T-cell (primary cell): ENCODE results near the gene TTPAL. TPM values are rescaled to one million over a fixed set of nuclear protein-coding genes. Genes with fewer than 3 reads are reported as not detected.
A peak's percentile ranks its signal among the peaks of the same experiment; 100 is the strongest.

Experiments used
- ATAC-seq, 4 experiments: fragments of 200-7000 bp in 3 of 4; fragments of 150-1000 bp in 1 of 4; cut with Tn5 transposase; replicated peaks in 1 of 4; 1 replicate in 3 of 4; 2 replicates in 1 of 4; pipeline ENCODE4 v1.10.0; 2021; ENCODE audit warnings: moderate library complexity in 3 of 4, mild to moderate bottlenecking in 2 of 4, moderate number of reproducible peaks in 1 of 4
- CTCF ChIA-PET, 2 donors: fragments of 300-600 bp; sonication (Branson Sonifier 250); formaldehyde crosslinking; loops; one replicate each; lab custom pipeline; 2022; ENCODE audit warnings: antibody characterized with exemption in 2 of 2; lab: Charles Lee
- POLR2A ChIA-PET, 2 donors: fragments of 300-600 bp; sonication (Branson Sonifier 250); formaldehyde crosslinking; loops; one replicate each; lab custom pipeline; 2022; ENCODE audit warnings: antibody characterized with exemption in 2 of 2; lab: Charles Lee
- DNase-seq, 35 experiments: peaks; one replicate each; pipeline versions ENCODE4 v3.0.0 to v3.0.0-alpha.2; 2013 to 2023
- H3K27ac ChIP-seq: one replicate; pipeline ENCODE4 v1.5.1; 2013; ENCODE audit warnings: low read length
- H3K27me3 ChIP-seq, 2 experiments: replicated peaks in 1 of 2; 1 replicate in 1 of 2; 2 replicates in 1 of 2; pipeline versions ENCODE4 v1.6.1 to v1.7.0; 2013; ENCODE audit warnings: low read length in 1 of 2, mixed read lengths in 1 of 2; ENCODE audit not compliant: control insufficient read depth in 2 of 2, insufficient read depth in 2 of 2; ENCODE audit errors: extremely low read depth in 1 of 2
- H3K36me3 ChIP-seq, 2 donors: 1 replicate in 1 of 2; 2 replicates in 1 of 2; pipeline versions ENCODE4 v1.6.1 to v1.7.0; 2013; ENCODE audit warnings: low read length in 1 of 2; ENCODE audit not compliant: control insufficient read depth in 2 of 2, insufficient read depth in 1 of 2; ENCODE audit errors: extremely low read depth in 1 of 2
- H3K4me1 ChIP-seq, 2 experiments: 1 replicate in 1 of 2; 2 replicates in 1 of 2; pipeline versions ENCODE4 v1.6.1 to v1.7.0; 2013; ENCODE audit warnings: low read length in 2 of 2, mixed read lengths in 1 of 2; ENCODE audit not compliant: insufficient read depth in 2 of 2, control insufficient read depth in 1 of 2; ENCODE audit errors: extremely low read depth in 1 of 2
- H3K4me3 ChIP-seq, 2 donors: 1 replicate in 1 of 2; 2 replicates in 1 of 2; pipeline versions ENCODE4 v1.5.1 to v1.7.0; 2013; ENCODE audit warnings: mild to moderate bottlenecking in 2 of 2, low read length in 1 of 2, moderate library complexity in 1 of 2; ENCODE audit not compliant: control insufficient read depth in 1 of 2; ENCODE audit errors: extremely low read depth in 1 of 2
- H3K9me3 ChIP-seq: 2 replicates; pipeline ENCODE4 v1.7.0; 2013
- H3K27ac Mint-ChIP-seq, 2 donors: one replicate each; pipeline ENCODE4 v1.8.0; 2020 to 2021; ENCODE audit warnings: mild to moderate bottlenecking in 2 of 2, mixed read lengths in 2 of 2
- H3K27me3 Mint-ChIP-seq, 2 donors: one replicate each; pipeline ENCODE4 v1.8.0; 2021 to 2022; ENCODE audit warnings: mixed read lengths in 2 of 2
- H3K36me3 Mint-ChIP-seq: one replicate; pipeline ENCODE4 v1.8.0; 2021; ENCODE audit warnings: mixed read lengths
- H3K4me1 Mint-ChIP-seq, 3 donors: one replicate each; pipeline ENCODE4 v1.8.0; 2020 to 2022; ENCODE audit warnings: mixed read lengths in 3 of 3, mild to moderate bottlenecking in 1 of 3
- H3K4me3 Mint-ChIP-seq, 3 donors: one replicate each; pipeline ENCODE4 v1.8.0; 2020 to 2022; ENCODE audit warnings: mild to moderate bottlenecking in 3 of 3, mixed read lengths in 3 of 3, moderate library complexity in 3 of 3
- H3K9me3 Mint-ChIP-seq, 3 donors: one replicate each; pipeline ENCODE4 v1.8.0; 2020 to 2022; ENCODE audit warnings: mixed read lengths in 3 of 3
- WGBS: methylation state at CpG from one replicate; pipeline ENCODE4 v1.1.5; 2013; ENCODE audit warnings: missing lambda C conversion rate; ENCODE audit not compliant: insufficient coverage; 5-methylcytosine and 5-hydroxymethylcytosine counted together
- total RNA-seq, 35 experiments: library from RNA in 6 of 35; stranded (reverse) in 6 of 35; fragments of 120-200 nt in 1 of 35; gene quantifications; one replicate each; pipeline versions ENCODE4 v1.2.1 to v1.2.4 and lab custom pipeline; 2013 to 2026

The TTPAL gene, protein sequence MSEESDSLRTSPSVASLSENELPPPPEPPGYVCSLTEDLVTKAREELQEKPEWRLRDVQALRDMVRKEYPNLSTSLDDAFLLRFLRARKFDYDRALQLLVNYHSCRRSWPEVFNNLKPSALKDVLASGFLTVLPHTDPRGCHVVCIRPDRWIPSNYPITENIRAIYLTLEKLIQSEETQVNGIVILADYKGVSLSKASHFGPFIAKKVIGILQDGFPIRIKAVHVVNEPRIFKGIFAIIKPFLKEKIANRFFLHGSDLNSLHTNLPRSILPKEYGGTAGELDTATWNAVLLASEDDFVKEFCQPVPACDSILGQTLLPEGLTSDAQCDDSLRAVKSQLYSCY
- total RNA-seq = 10 to 100 TPM; 14.6 to 19.2 (median 16.8) TPM
- 14.5 TPM for total RNA-seq (2013)
- 28.8 to 108 (median 44.8) reads per million in 29 experiments for total RNA-seq (lab: John Stamatoyannopoulos, UW)

DNA sequence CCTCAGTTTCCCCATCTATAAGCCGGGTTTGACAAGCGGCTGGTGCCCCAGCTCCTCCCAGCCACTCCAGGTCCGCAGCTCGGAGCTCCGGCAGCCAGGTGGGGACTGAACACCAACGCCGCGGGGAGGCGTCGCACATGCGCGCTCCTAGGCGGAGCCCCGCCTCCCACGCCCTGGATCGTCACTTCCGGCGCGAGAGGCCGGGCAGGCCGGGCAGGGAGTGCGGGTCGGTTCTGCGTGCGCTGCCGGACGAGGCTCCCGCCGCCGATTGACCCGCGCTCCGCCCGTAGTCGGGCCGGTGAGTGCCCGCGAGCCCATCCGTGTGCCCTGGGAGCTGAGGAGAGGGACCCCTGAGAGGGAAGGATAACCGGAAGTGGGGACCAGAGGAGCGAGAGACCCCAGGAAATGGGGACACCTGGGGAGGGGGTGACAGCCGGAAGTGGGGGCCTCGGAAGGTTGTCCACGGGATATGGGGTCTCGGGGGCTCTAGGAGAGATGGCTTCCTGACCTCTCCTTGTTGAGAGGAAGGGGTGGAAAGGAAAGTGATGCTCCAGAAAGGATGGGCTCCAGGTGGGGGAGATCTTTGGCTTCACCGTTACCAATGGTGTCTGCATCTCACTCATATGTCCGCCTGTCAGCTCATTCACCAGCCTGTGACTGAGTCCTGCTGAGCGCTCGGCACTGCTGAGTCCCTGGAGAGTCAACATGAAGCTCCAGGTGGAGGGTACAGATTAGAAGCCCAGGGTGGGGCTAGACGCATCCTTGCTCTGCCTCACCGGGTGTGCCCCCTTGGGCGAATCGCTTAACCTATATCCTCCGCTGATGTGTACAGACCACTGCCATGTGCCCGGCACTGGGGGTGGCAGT is at the start of gene TTPAL:
TTPAL (plus strand) TSS at position 181 of the 867 bp plus-strand sequence. CDS start 4,126 bp downstream, outside the sequence.
- peak; percentile 73 to 94 (median 85) for DNase-seq
- peak within 1 kb of the TSS; percentile 96 for H3K27ac ChIP-seq
- ATAC-seq = peak; percentile 98 to 99 (median 98)
- no peaks in the 10 kb centered on the region for H3K9me3 ChIP-seq
- peaks cover 8% of the 10 kb centered on the region for H3K36me3 Mint-ChIP-seq
- ChIA-PET CTCF (interaction anchor here (0.6 to 1.5 kb wide), 4 partner anchors 12 to 260 kb away, joined by 3 to 9 read pairs (median 4); no protein-coding TSS in a partner anchor), POLR2A (interaction anchor here in 1 of 2 donors (0.9 kb wide), 1 partner anchor 134 kb away, joined by 3 read pairs; no protein-coding TSS in a partner anchor)
- peaks cover 27 to 34% (median 29%) of the 10 kb centered on the region in 3 donors for H3K4me1 Mint-ChIP-seq
- H3K4me3 Mint-ChIP-seq = peak within 1 kb of the TSS; percentile 91 to 92 (median 91)
- peak within 1 kb of the TSS; percentile 94 to 95 for H3K27ac Mint-ChIP-seq
- peaks cover 7 to 24% of the 10 kb centered on the region in 2 experiments for H3K4me1 ChIP-seq
- H3K9me3 Mint-ChIP-seq = no peaks in the 10 kb centered on the region
- peaks cover 2 to 10% of the 10 kb centered on the region in 2 donors for H3K36me3 ChIP-seq
- H3K4me3 ChIP-seq = peak within 1 kb of the TSS; percentile 80 to 95
- H3K27me3 Mint-ChIP-seq = no peaks in the 10 kb centered on the region
- no peaks in the 10 kb centered on the region for H3K27me3 ChIP-seq
- WGBS = 4% methylated on average over 54 of the region's 55 CpGs

DNA sequence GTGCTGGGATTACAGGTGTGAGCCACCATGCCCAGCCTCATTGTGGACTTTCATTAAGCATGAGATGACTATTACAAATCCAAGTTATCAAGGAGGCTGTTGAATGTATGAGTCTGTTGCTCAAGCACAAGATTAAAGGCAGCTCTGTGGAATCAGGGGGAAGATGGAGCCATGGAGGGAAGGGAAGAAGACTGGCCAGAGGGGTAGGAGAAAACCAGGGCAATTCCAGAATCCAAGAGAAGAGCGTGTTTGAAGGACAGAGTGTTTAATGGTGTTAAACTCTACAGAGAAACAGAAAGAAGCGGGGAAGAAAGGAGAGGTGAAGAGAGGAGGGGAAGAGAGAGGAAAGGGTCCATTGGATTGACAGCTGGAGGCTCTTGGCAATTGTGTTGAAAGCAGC is 49.8 kb upstream of the TTPAL start:
- Mint-ChIP-seq H3K36me3 (no peaks in the 10 kb centered on the region), H3K4me1 (no peaks in the 10 kb centered on the region), H3K4me3 (no peak overlapping the region), H3K27ac (no peak overlapping the region), H3K9me3 (no peaks in the 10 kb centered on the region), H3K27me3 (peaks cover 0 to 18% of the 10 kb centered on the region in 2 donors)
- Histone ChIP-seq H3K27me3 (peaks cover 2 to 18% of the 10 kb centered on the region in 2 experiments), H3K4me3 (no peak overlapping the region), H3K4me1 (no peaks in the 10 kb centered on the region), H3K27ac (no peak overlapping the region), H3K9me3 (no peaks in the 10 kb centered on the region), H3K36me3 (no peaks in the 10 kb centered on the region)
- 88% methylated on average over 2 of the region's 2 CpGs for WGBS
- ChIA-PET POLR2A (no interaction called here), CTCF (no interaction called here)
- DNase-seq (no peak), ATAC-seq (no peak)

DNA sequence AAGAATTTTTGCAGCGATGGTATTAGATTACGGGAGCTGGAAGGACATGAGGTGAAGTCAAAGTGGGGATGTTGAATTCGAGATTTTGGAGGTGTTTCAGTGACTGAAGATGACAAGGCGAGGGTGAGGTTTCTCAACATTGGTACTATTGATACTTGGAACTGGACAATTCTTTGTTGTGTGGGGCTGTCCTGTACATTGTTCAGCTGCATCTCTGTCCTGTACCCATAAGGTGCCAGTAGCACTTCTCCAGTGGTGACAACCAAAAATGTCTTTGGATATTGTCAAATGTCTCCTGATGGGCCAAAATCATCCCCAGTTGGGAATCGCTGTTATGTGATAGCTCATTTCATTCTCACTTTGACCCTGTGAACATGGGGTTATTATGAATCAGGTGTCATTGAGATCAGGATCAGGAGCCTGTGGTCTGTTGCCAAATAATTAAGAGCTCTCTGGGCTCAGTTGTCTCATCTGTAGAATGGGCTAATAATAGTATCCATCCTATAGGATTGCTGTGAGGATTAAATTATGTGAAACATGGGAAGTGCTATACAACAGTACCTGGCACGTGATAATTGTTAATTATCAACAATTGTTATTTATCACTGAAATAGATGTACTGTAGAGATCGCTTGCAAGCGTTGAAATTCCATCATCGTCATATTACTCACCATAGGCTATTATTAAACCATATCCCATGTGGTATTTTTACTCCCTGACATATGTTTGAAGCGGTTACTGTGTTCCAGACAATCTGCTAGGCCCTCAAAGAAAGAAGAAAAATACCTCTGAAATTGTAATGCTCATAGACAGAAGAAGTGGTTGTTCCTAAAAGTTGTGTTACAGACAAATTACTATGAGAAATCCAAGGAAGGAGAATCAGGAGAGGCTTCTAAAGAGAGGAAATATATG is 48.5 kb upstream of the TTPAL start:
- ATAC-seq = no peak
- no peaks in the 10 kb centered on the region for H3K36me3 Mint-ChIP-seq
- peaks cover 0 to 9% of the 10 kb centered on the region in 2 donors for H3K27me3 Mint-ChIP-seq
- CTCF ChIA-PET = interaction anchor here in 1 of 2 donors (0.6 kb wide), 1 partner anchor 257 kb away, joined by 7 read pairs; no protein-coding TSS in a partner anchor
- POLR2A ChIA-PET = no interaction called here
- no peaks in the 10 kb centered on the region for H3K4me1 Mint-ChIP-seq
- Histone ChIP-seq H3K27ac (no peak overlapping the region), H3K27me3 (peaks cover 0 to 24% of the 10 kb centered on the region in 2 experiments), H3K9me3 (no peaks in the 10 kb centered on the region), H3K4me1 (no peaks in the 10 kb centered on the region), H3K4me3 (no peak overlapping the region), H3K36me3 (no peaks in the 10 kb centered on the region)
- H3K4me3 Mint-ChIP-seq = no peak overlapping the region
- no peak for DNase-seq
- no peak overlapping the region for H3K27ac Mint-ChIP-seq
- whole genome bisulfite sequencing = 83% methylated on average over 5 of the region's 10 CpGs
- no peaks in the 10 kb centered on the region for H3K9me3 Mint-ChIP-seq

DNA sequence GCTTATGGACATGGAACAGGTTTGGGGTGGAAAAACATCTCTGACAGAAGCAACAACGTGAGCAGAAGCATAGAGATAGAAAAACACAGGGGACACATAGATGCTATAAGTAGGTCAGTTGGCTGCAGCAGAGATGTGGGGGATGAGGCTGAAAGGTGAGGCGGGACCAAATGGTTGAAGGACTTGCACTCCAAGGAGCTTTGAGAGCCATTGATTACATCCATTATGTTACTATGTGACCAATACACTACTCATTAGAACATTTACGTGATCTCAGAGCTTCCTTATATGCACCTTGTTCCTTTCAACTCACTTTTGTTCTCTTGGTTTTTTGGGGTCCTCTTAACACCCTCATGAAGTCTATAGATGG is 47.9 kb upstream of the TTPAL start:
- 60% methylated on average over 1 of the region's 3 CpGs for WGBS
- POLR2A ChIA-PET = no interaction called here
- Mint-ChIP-seq H3K4me1 (no peaks in the 10 kb centered on the region), H3K9me3 (no peaks in the 10 kb centered on the region), H3K4me3 (no peak overlapping the region), H3K27me3 (peaks cover 5 to 7% of the 10 kb centered on the region in 2 donors), H3K27ac (no peak overlapping the region), H3K36me3 (no peaks in the 10 kb centered on the region)
- no peaks in the 10 kb centered on the region for H3K36me3 ChIP-seq
- no peaks in the 10 kb centered on the region for H3K4me1 ChIP-seq
- ATAC-seq (no peak), DNase-seq (no peak)
- H3K9me3 ChIP-seq = no peaks in the 10 kb centered on the region
- no peak overlapping the region for H3K27ac ChIP-seq
- CTCF ChIA-PET = no interaction called here
- peaks cover 0 to 22% of the 10 kb centered on the region in 2 experiments for H3K27me3 ChIP-seq
- no peak overlapping the region for H3K4me3 ChIP-seq

DNA sequence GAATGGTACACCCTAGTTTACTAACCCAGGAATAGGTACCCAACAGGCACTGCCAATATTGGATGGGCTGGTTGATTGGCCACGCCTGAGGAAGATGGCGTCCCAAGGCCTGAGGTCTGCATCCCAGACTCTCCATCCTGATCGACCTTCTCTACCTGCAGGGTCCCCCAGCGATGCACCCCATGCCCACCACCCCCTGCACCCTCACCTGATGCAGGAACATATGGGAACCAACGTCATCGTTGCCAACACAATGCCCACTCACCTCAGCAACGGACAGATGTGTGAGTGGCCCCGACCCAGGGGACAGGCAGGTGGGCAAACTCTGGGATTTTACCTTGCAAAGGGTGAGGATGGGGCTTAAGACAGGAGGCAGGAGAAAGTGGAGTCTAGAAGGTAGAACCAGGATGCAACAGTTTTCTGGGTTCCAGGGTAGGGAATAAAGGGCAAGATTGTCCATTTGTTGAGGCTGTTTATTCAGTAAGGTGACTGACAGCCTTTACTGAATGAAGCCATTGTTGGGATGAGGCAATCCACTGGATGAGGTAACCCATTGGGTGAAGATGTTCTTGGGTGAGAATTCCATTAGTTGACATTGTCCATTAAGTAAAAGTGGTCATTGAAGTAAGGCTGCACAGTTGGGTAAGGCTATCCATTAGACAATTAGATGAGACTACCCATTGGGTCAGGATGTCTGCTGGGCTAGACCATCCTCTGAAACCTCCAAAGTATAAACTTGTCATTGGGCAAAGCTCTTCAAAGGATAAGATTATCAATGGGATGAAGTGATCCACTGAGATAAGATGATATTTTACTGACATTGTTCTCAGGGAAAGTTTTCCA is 47.3 kb upstream of the TTPAL start:
- Mint-ChIP-seq H3K4me1 (no peaks in the 10 kb centered on the region), H3K27me3 (peaks cover 5 to 8% of the 10 kb centered on the region in 2 donors), H3K36me3 (no peaks in the 10 kb centered on the region), H3K9me3 (no peaks in the 10 kb centered on the region), H3K4me3 (no peak overlapping the region), H3K27ac (no peak overlapping the region)
- DNase-seq (no peak), ATAC-seq (no peak)
- H3K4me1 ChIP-seq = no peaks in the 10 kb centered on the region
- no peak overlapping the region for H3K4me3 ChIP-seq
- ChIA-PET CTCF (no interaction called here), POLR2A (no interaction called here)
- H3K27me3 ChIP-seq = peaks cover 0 to 16% of the 10 kb centered on the region in 2 experiments
- 68% methylated on average over 6 of the region's 8 CpGs for WGBS
- no peak overlapping the region for H3K27ac ChIP-seq
- no peaks in the 10 kb centered on the region for H3K9me3 ChIP-seq
- no peaks in the 10 kb centered on the region for H3K36me3 ChIP-seq
